ENCODE data around the gene CISH.

Gene CISH

GRCh38 chr3:50612970-50613846 lies 1.6 kb upstream of the CISH start:
- DNase-seq (ENCODE audit: low spot score) = no peak

- DNase-seq (ENCODE audit: low spot score) = no peak
These were observed 784 bp upstream of the CISH start for GRCh38 chr3:50612234-50612882.

- no peak for DNase-seq (ENCODE audit: low spot score)
These were observed 546 bp downstream of the CISH start for GRCh38 chr3:50610992-50611463.

- DNase-seq (ENCODE audit: low spot score) = no peak
These were observed 1.2 kb downstream of the CISH start for GRCh38 chr3:50610181-50610971.

- no peak for DNase-seq (ENCODE audit: low spot score)
These were observed 1.9 kb downstream of the CISH start for GRCh38 chr3:50609763-50610085.

- DNase-seq (ENCODE audit: low spot score) = no peak
These were observed 2.4 kb downstream of the CISH start for GRCh38 chr3:50609071-50609762.

- no peak for DNase-seq (ENCODE audit: low spot score)
These were observed 3.3 kb downstream of the CISH start for GRCh38 chr3:50608278-50608677.

GRCh38 chr3:50607271-50608091 lies 4.1 kb downstream of the CISH start:
- DNase-seq (ENCODE audit: low spot score) = no peak

- DNase-seq (ENCODE audit: low spot score) = no peak
These were observed 5.0 kb downstream of the CISH start for GRCh38 chr3:50606596-50606995.

GRCh38 chr3:50605901-50606326 lies 5.7 kb downstream of the CISH start:
- DNase-seq (ENCODE audit: low spot score) = no peak

- no peak for DNase-seq (ENCODE audit: low spot score)
These were observed 6.7 kb downstream of the CISH start for GRCh38 chr3:50604628-50605588.

- no peak for DNase-seq (ENCODE audit: low spot score)
These were observed 7.4 kb downstream of the CISH start for GRCh38 chr3:50604110-50604621.

GRCh38 chr3:50603261-50604109 lies 8.1 kb downstream of the CISH start:
- no peak for DNase-seq (ENCODE audit: low spot score)

- DNase-seq (ENCODE audit: low spot score) = no peak
These were observed 8.9 kb downstream of the CISH start for GRCh38 chr3:50602595-50603191.

GRCh38 chr3:50600841-50601591 lies 10.6 kb downstream of the CISH start:
- DNase-seq (ENCODE audit: low spot score) = no peak

- no peak for DNase-seq (ENCODE audit: low spot score)
These were observed 11.3 kb downstream of the CISH start for GRCh38 chr3:50600141-50600753.

GRCh38 chr3:50599716-50600118 lies 11.9 kb downstream of the CISH start:
- no peak for DNase-seq (ENCODE audit: low spot score)
